D341Med (cell line): ENCODE measurements around the gene NABP1.

ENCODE experiments used
- DNase-seq: peaks from one replicate; pipeline ENCODE4 v3.0.0; 2012; ENCODE audit warnings: low spot score

NABP1 gene

GRCh38 chr2:191649519-191649918 is 28.4 kb upstream of the NABP1 start:
- no peak for DNase-seq

- DNase-seq, result no peak
Measured at GRCh38 chr2:191650896-191651773, 26.8 kb upstream of the NABP1 start.

- DNase-seq, result no peak
Measured at GRCh38 chr2:191653667-191654391, 24.1 kb upstream of the NABP1 start.

GRCh38 chr2:191656391-191656790 is 21.5 kb upstream of the NABP1 start:
- no peak for DNase-seq

- no peak for DNase-seq
Measured at GRCh38 chr2:191656792-191657191, 21.1 kb upstream of the NABP1 start.

GRCh38 chr2:191657977-191658376 is 20.0 kb upstream of the NABP1 start:
- no peak for DNase-seq

- DNase-seq, result no peak
Measured at GRCh38 chr2:191659198-191659597, 18.7 kb upstream of the NABP1 start.

GRCh38 chr2:191660575-191660974 is 17.4 kb upstream of the NABP1 start:
- no peak for DNase-seq

GRCh38 chr2:191661097-191661924 is 16.6 kb upstream of the NABP1 start:
- no peak for DNase-seq

- no peak for DNase-seq
Measured at GRCh38 chr2:191664823-191665677, 12.9 kb upstream of the NABP1 start.

GRCh38 chr2:191666226-191666625 is 11.7 kb upstream of the NABP1 start:
- no peak for DNase-seq

- DNase-seq, result no peak
Measured at GRCh38 chr2:191666732-191667131, 11.2 kb upstream of the NABP1 start.

GRCh38 chr2:191670076-191670475 is 7.9 kb upstream of the NABP1 start:
- DNase-seq, result no peak

- DNase-seq, result no peak
Measured at GRCh38 chr2:191670787-191671186, 7.1 kb upstream of the NABP1 start.

- DNase-seq, result no peak
Measured at GRCh38 chr2:191675807-191676721, 1.9 kb upstream of the NABP1 start.

- peak; percentile 31 for DNase-seq
Measured at GRCh38 chr2:191676790-191677645, 918 bp upstream of the NABP1 start.

- peak; percentile 76 for DNase-seq
Measured at GRCh38 chr2:191678437-191679100, 633 bp downstream of the NABP1 start.

GRCh38 chr2:191679818-191680600 is 2.1 kb downstream of the NABP1 start:
- DNase-seq, result no peak
